Ovary (tissue), 9 donors: ENCODE measurements around the gene BEND6. TPM values are rescaled to one million over a fixed set of nuclear protein-coding genes. Genes with fewer than 3 reads are reported as not detected.

Experiments
- DNase-seq, 5 donors: peaks; one replicate each; pipeline ENCODE4 v3.0.0-alpha.2; 2019 to 2020
- H3K27ac ChIP-seq, 2 donors: fragments of 200-600 bp; one replicate each; pipeline versions ENCODE4 v1.5.1 to v1.8.0; 2019 to 2022
- H3K27me3 ChIP-seq: fragments of 200-600 bp; one replicate; pipeline ENCODE4 v1.8.0; 2022
- H3K36me3 ChIP-seq: fragments of 200-600 bp; sonication (generic); one replicate; pipeline ENCODE4 v1.5.1; 2019
- H3K4me1 ChIP-seq: one replicate; pipeline ENCODE4 v1.8.1; 2013; ENCODE audit warnings: mild to moderate bottlenecking, moderate library complexity; ENCODE audit not compliant: insufficient read depth
- H3K4me3 ChIP-seq: fragments of 200-600 bp; sonication (generic); one replicate; pipeline ENCODE4 v1.5.1; 2017
- H3K9me3 ChIP-seq, 2 donors: fragments of 200-600 bp in 1 of 2; sonication (generic) in 1 of 2; one replicate each; pipeline versions ENCODE4 v1.5.1 to v1.8.1; 2013 to 2019; ENCODE audit warnings: mild to moderate bottlenecking in 1 of 2, moderate library complexity in 1 of 2
- EP300 ChIP-seq: sonication (generic); formaldehyde crosslinking; IDR thresholded peaks from one replicate; pipeline ENCODE4 v1.6.1; 2017; ENCODE audit warnings: antibody characterized with exemption
- POLR2A ChIP-seq: fragments of 450-650 bp; IDR thresholded peaks from one replicate; pipeline ENCODE4 v1.6.1; 2017; ENCODE audit warnings: antibody characterized with exemption, mild to moderate bottlenecking, moderate library complexity
- WGBS, 3 donors: extraction: QIAGEN DNeasy Blood & Tissue Kit in 1 of 3; methylation state at CpG; one replicate each; pipeline versions ENCODE4 v1.1.5 to v1.1.7; 2013 to 2017; 5-methylcytosine and 5-hydroxymethylcytosine counted together
- intact Hi-C, 4 donors: fragments of 100-400 bp; cut with DNase I; formaldehyde crosslinking; loops; one replicate each; pipeline versions ENCODE4 v1.11.0 to v1.15.1; 2022 to 2023
- polyA plus RNA-seq, 2 donors: library from polyadenylated mRNA; stranded (reverse); fragments of 200-250 nt in 1 of 2; fragments of 350-450 nt in 1 of 2; fragmentation: Illumina TruSeq in 1 of 2; extraction: RNeasy Lipid Tissue Mini Kit (QIAGEN cat#74804) in 1 of 2; gene quantifications; one replicate each; pipeline ENCODE4 v1.2.3, GENCODE V29; 2013 to 2014
- total RNA-seq, 7 donors: library from RNA; depleted of rRNA in 2 of 7; stranded (reverse); fragments of >200 nt in 2 of 7; fragmentation: NEBNext Ultra II Directional in 3 of 7; extraction: Animal tissue kit (Norgen Biotek cat#: 25700) in 3 of 7; gene quantifications; one replicate each; pipeline versions ENCODE4 v1.1.0 to v1.2.4, GENCODE V29; 2016 to 2023
- TF ChIP-seq, protein P1 (sequence below), 3 donors: fragments of 450-650 bp in 2 of 3; fragments of 200-600 bp in 1 of 3; IDR thresholded peaks; one replicate each; pipeline versions ENCODE4 v1.5.1 to v1.8.0; 2016 to 2022; ENCODE audit warnings: antibody characterized with exemption in 3 of 3, mild to moderate bottlenecking in 1 of 3
- donor health status: DM: no; HTN: no; CAD: no; lungs with moderate emphysema.
- donor health status: DM: no; HTN: no; CAD: no.
- donor health status: Bipolar disorder and iron deficiency.
- donor health status: DM: yes; HTN: yes; CAD: no.
- donor health status: DM: no; HTN: no; CAD: no.
- donor health status: DM: yes; HTN: yes; CAD: no.

BEND6 gene
- total and polyA plus RNA-seq, 9 donors: 1.3 to 5.2 (median 2.2) TPM

DNA sequence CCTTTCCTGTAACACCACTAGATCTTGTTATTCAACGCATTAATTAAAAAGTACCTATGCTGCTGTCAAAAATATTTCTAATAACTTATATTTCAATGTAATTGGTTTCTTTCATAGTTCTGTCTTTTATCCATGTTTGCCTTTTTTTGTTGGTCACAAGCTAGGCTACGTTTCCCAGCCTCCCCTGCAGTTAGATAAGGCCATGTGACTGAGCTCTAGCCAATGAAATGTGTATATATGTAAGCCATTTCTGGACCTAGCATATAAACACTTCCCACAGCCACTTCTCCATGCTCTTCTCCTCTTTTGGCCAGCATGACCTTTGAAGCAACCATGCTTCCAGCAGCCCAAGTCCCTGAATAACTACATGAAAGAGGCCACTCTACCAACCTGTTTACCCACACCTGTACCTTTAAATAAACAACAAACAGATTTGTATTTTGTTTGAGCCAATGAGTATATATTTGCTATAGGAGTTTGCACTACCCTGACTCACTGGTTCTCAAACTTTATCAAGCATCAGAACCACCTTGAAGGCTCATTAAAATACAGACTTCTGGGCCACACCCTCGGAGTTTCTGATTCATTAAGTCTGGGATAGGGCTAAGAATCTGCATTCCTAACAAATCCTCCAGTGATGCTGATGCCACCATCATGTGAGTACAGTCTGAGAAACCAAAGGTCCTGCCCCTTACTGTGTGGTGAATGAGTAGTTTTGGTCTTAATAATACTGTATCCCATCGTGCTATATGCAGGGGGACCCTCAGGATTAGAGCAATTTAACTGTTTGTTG lies 45.6 kb upstream of the BEND6 start:
- Histone ChIP-seq H3K4me3 (no peak overlapping the region), H3K27ac (no peak overlapping the region), H3K27me3 (no peaks in the 10 kb centered on the region), H3K9me3 (no peaks in the 10 kb centered on the region), H3K36me3 (no peaks in the 10 kb centered on the region), H3K4me1 (no peaks in the 10 kb centered on the region)
- no peak for DNase-seq
- 80 to 82% (median 82%) methylated on average over 4 of the region's 4 CpGs for WGBS, 3 donors
- no peak for TF ChIP-seq POLR2A
- no peak for TF ChIP-seq EP300
- TF ChIP-seq, protein P1, sequence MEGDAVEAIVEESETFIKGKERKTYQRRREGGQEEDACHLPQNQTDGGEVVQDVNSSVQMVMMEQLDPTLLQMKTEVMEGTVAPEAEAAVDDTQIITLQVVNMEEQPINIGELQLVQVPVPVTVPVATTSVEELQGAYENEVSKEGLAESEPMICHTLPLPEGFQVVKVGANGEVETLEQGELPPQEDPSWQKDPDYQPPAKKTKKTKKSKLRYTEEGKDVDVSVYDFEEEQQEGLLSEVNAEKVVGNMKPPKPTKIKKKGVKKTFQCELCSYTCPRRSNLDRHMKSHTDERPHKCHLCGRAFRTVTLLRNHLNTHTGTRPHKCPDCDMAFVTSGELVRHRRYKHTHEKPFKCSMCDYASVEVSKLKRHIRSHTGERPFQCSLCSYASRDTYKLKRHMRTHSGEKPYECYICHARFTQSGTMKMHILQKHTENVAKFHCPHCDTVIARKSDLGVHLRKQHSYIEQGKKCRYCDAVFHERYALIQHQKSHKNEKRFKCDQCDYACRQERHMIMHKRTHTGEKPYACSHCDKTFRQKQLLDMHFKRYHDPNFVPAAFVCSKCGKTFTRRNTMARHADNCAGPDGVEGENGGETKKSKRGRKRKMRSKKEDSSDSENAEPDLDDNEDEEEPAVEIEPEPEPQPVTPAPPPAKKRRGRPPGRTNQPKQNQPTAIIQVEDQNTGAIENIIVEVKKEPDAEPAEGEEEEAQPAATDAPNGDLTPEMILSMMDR (IDR thresholded peaks at IDR 0.05): no peak
- intact Hi-C loops: loop anchor here in 3 of 4 donors (10.0 kb wide), 4 partner anchors 105 to 415 kb away; partner anchors contain the start of gene PRIM2 (in 1 of the 3)

DNA sequence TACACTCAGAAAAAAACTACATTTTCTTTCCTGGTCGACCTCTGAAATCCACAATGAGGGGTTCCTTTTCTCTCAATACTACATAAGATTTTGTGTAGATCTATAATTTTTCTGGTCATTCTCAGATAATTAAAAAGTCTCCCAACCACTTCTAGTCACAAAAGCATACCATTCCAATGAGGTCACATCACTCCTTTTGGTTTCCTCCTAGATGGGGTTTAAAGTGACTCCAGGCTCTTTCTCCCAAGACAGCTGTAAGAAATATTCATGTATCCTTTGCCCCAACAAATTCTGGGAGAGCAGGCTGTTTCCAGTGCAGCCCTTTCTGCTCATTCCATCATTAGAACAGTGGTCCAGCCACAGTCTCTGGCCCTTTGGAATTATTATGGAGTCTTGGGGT lies 43.1 kb upstream of the BEND6 start:
- no peaks in the 10 kb centered on the region for H3K9me3 ChIP-seq
- H3K27me3 ChIP-seq: no peaks in the 10 kb centered on the region
- no peak overlapping the region for H3K4me3 ChIP-seq
- DNase-seq: no peak
- 72 to 81% (median 74%) methylated on average over 1 of the region's 1 CpG for WGBS, 3 donors
- TF ChIP-seq EP300: no peak
- TF ChIP-seq, protein P1 (IDR thresholded peaks at IDR 0.05): no peak
- TF ChIP-seq POLR2A: no peak
- no peak overlapping the region for H3K27ac ChIP-seq
- no peaks in the 10 kb centered on the region for H3K4me1 ChIP-seq
- intact Hi-C loops: no loop called here
- no peaks in the 10 kb centered on the region for H3K36me3 ChIP-seq

- intact Hi-C loops: no loop called here
- Histone ChIP-seq H3K36me3 (no peaks in the 10 kb centered on the region), H3K27me3 (no peaks in the 10 kb centered on the region), H3K27ac (no peak overlapping the region), H3K4me3 (no peak overlapping the region), H3K9me3 (no peaks in the 10 kb centered on the region), H3K4me1 (no peaks in the 10 kb centered on the region)
- no peak for DNase-seq
- TF ChIP-seq EP300: no peak
- no peak for TF ChIP-seq POLR2A
- TF ChIP-seq, protein P1 (IDR thresholded peaks at IDR 0.05): no peak
- WGBS, 3 donors: 11 to 26% (median 21%) methylated on average over 3 of the region's 3 CpGs
Measured at GRCh38 chr6:56913285-56914074, 41.4 kb upstream of the BEND6 start.

- TF ChIP-seq EP300 (no peak), POLR2A (no peak)
- TF ChIP-seq, protein P1 (IDR thresholded peaks at IDR 0.05): no peak
- no peak for DNase-seq
- Histone ChIP-seq H3K36me3 (no peaks in the 10 kb centered on the region), H3K4me3 (no peak overlapping the region), H3K4me1 (no peaks in the 10 kb centered on the region), H3K9me3 (no peaks in the 10 kb centered on the region), H3K27ac (no peak overlapping the region), H3K27me3 (no peaks in the 10 kb centered on the region)
- WGBS, 3 donors: 78 to 81% (median 80%) methylated on average over 8 of the region's 8 CpGs
- intact Hi-C loops: no loop called here
Measured at GRCh38 chr6:56914798-56915658, 39.9 kb upstream of the BEND6 start.
